Activated naive CD8-positive, alpha-beta T cell treated with anti-CD3 and anti-CD28 coated beads for 36 hours (primary cell): ENCODE results near the gene ATP1A3. TPM values are rescaled to one million over a fixed set of nuclear protein-coding genes. Genes with fewer than 3 reads are reported as not detected.
"Not testable (repeated sequence)": the region's sequence is repeated elsewhere in the genome, so short reads cannot be mapped to it uniquely, and the experiment has no call there.

Experiments used
- DNase-seq: peaks from one replicate; pipeline ENCODE4 v3.0.0; 2021
- H3K27ac Mint-ChIP-seq: one replicate; pipeline ENCODE4 v1.8.0; 2022; ENCODE audit warnings: mild to moderate bottlenecking, moderate library complexity, mixed read lengths
- H3K27me3 Mint-ChIP-seq: one replicate; pipeline ENCODE4 v1.8.0; 2022; ENCODE audit warnings: mild to moderate bottlenecking, mixed read lengths
- H3K36me3 Mint-ChIP-seq: one replicate; pipeline ENCODE4 v1.8.0; 2021; ENCODE audit warnings: mild to moderate bottlenecking, mixed read lengths
- H3K4me1 Mint-ChIP-seq: one replicate; pipeline ENCODE4 v1.8.0; 2021; ENCODE audit warnings: mixed read lengths
- H3K4me3 Mint-ChIP-seq: one replicate; pipeline ENCODE4 v1.8.0; 2022; ENCODE audit warnings: mild to moderate bottlenecking, moderate library complexity, mixed read lengths
- H3K9me3 Mint-ChIP-seq: one replicate; pipeline ENCODE4 v1.8.0; 2022; ENCODE audit warnings: mixed read lengths
- total RNA-seq, 2 experiments: library from RNA; stranded (reverse); gene quantifications; one replicate each; pipeline ENCODE4 v1.2.3, GENCODE V29; 2021

The ATP1A3 gene
- total RNA-seq, 2 experiments from 2014 or later, result 4.3 to 4.8 TPM

GRCh38 chr19:41997851-41998229 lies 3.8 kb upstream of the ATP1A3 start:
- no peak for DNase-seq
- Mint-ChIP-seq H3K9me3 (no peaks in the 10 kb centered on the region), H3K4me3 (no peak overlapping the region), H3K36me3 (no peaks in the 10 kb centered on the region), H3K4me1 (peaks cover 17% of the 10 kb centered on the region), H3K27ac (no peak overlapping the region), H3K27me3 (peaks cover 73% of the 10 kb centered on the region)

GRCh38 chr19:41997121-41997850 lies 3.3 kb upstream of the ATP1A3 start:
- no peaks in the 10 kb centered on the region for H3K36me3 Mint-ChIP-seq
- no peak overlapping the region for H3K4me3 Mint-ChIP-seq
- H3K27ac Mint-ChIP-seq, result no peak overlapping the region
- peaks cover 17% of the 10 kb centered on the region for H3K4me1 Mint-ChIP-seq
- H3K9me3 Mint-ChIP-seq, result no peaks in the 10 kb centered on the region
- peaks cover 72% of the 10 kb centered on the region for H3K27me3 Mint-ChIP-seq
- DNase-seq, result peak; percentile 58

- peaks cover 60% of the 10 kb centered on the region for H3K27me3 Mint-ChIP-seq
- no peaks in the 10 kb centered on the region for H3K36me3 Mint-ChIP-seq
- DNase-seq, result no peak
- no peak overlapping the region for H3K4me3 Mint-ChIP-seq
- no peaks in the 10 kb centered on the region for H3K9me3 Mint-ChIP-seq
- H3K27ac Mint-ChIP-seq, result no peak overlapping the region
- H3K4me1 Mint-ChIP-seq, result peaks cover 17% of the 10 kb centered on the region
Measured at GRCh38 chr19:41995959-41996797, 2.1 kb upstream of the ATP1A3 start.

GRCh38 chr19:41994994-41995958 lies 1.2 kb upstream of the ATP1A3 start:
- peaks cover 51% of the 10 kb centered on the region for H3K27me3 Mint-ChIP-seq
- peaks cover 17% of the 10 kb centered on the region for H3K4me1 Mint-ChIP-seq
- H3K9me3 Mint-ChIP-seq, result no peaks in the 10 kb centered on the region
- no peak overlapping the region for H3K27ac Mint-ChIP-seq
- DNase-seq, result no peak
- H3K4me3 Mint-ChIP-seq, result peak overlapping the region; percentile 7
- H3K36me3 Mint-ChIP-seq, result no peaks in the 10 kb centered on the region

- peak; percentile 30 for DNase-seq
Measured at GRCh38 chr19:41994521-41994971, 516 bp upstream of the ATP1A3 start.

GRCh38 chr19:41991925-41992569 lies 2.0 kb downstream of the ATP1A3 start:
- DNase-seq, H3K36me3 Mint-ChIP-seq, H3K27ac Mint-ChIP-seq, H3K9me3 Mint-ChIP-seq, H3K4me1 Mint-ChIP-seq, H3K4me3 Mint-ChIP-seq: not testable (repeated sequence)
- peaks cover 26% of the 10 kb centered on the region for H3K27me3 Mint-ChIP-seq

More at GRCh38 chr19:41994521-41994971, 516 bp upstream of the ATP1A3 start:
- Mint-ChIP-seq H3K27me3 (peaks cover 44% of the 10 kb centered on the region), H3K4me3 (peak overlapping the region; percentile 41), H3K9me3 (no peaks in the 10 kb centered on the region), H3K4me1 (peaks cover 17% of the 10 kb centered on the region), H3K36me3 (no peaks in the 10 kb centered on the region), H3K27ac (no peak overlapping the region)

GRCh38 chr19:41991025-41991424 lies 3.0 kb downstream of the ATP1A3 start:
- Mint-ChIP-seq H3K27me3 (peaks cover 16% of the 10 kb centered on the region), H3K36me3 (no peaks in the 10 kb centered on the region), H3K27ac (no peak overlapping the region), H3K9me3 (no peaks in the 10 kb centered on the region), H3K4me3 (no peak overlapping the region), H3K4me1 (peaks cover 6% of the 10 kb centered on the region)
- DNase-seq, result no peak

- Mint-ChIP-seq H3K36me3 (no peaks in the 10 kb centered on the region), H3K4me3 (no peak overlapping the region), H3K27ac (no peak overlapping the region), H3K9me3 (no peaks in the 10 kb centered on the region), H3K27me3 (peaks cover 12% of the 10 kb centered on the region), H3K4me1 (peaks cover 6% of the 10 kb centered on the region)
- DNase-seq, result no peak
Measured at GRCh38 chr19:41990615-41991014, 3.4 kb downstream of the ATP1A3 start.

- no peak overlapping the region for H3K27ac Mint-ChIP-seq
- peaks cover 6% of the 10 kb centered on the region for H3K27me3 Mint-ChIP-seq
- H3K4me3 Mint-ChIP-seq, result no peak overlapping the region
- no peaks in the 10 kb centered on the region for H3K36me3 Mint-ChIP-seq
- DNase-seq, result no peak
- no peaks in the 10 kb centered on the region for H3K9me3 Mint-ChIP-seq
- H3K4me1 Mint-ChIP-seq, result peaks cover 6% of the 10 kb centered on the region
Measured at GRCh38 chr19:41990028-41990427, 4.0 kb downstream of the ATP1A3 start.

- Mint-ChIP-seq H3K9me3 (no peaks in the 10 kb centered on the region), H3K27me3 (no peaks in the 10 kb centered on the region), H3K27ac (no peak overlapping the region), H3K36me3 (no peaks in the 10 kb centered on the region), H3K4me1 (peaks cover 4% of the 10 kb centered on the region), H3K4me3 (no peak overlapping the region)
- DNase-seq, result no peak
Measured at GRCh38 chr19:41988947-41989346, 5.1 kb downstream of the ATP1A3 start.

- H3K9me3 Mint-ChIP-seq, result no peaks in the 10 kb centered on the region
- H3K27ac Mint-ChIP-seq, result no peak overlapping the region
- H3K4me3 Mint-ChIP-seq, result no peak overlapping the region
- H3K4me1 Mint-ChIP-seq, result no peaks in the 10 kb centered on the region
- H3K27me3 Mint-ChIP-seq, result no peaks in the 10 kb centered on the region
- H3K36me3 Mint-ChIP-seq, result no peaks in the 10 kb centered on the region
- no peak for DNase-seq
Measured at GRCh38 chr19:41987141-41987860, 6.7 kb downstream of the ATP1A3 start.

- DNase-seq, result no peak
- Mint-ChIP-seq H3K4me1 (no peaks in the 10 kb centered on the region), H3K27ac (no peak overlapping the region), H3K27me3 (no peaks in the 10 kb centered on the region), H3K36me3 (peaks cover 2% of the 10 kb centered on the region), H3K4me3 (no peak overlapping the region), H3K9me3 (no peaks in the 10 kb centered on the region)
Measured at GRCh38 chr19:41984961-41985360, 9.1 kb downstream of the ATP1A3 start.

GRCh38 chr19:41981724-41982123 lies 12.3 kb downstream of the ATP1A3 start:
- H3K4me1 Mint-ChIP-seq, result no peaks in the 10 kb centered on the region
- no peak for DNase-seq
- no peaks in the 10 kb centered on the region for H3K9me3 Mint-ChIP-seq
- H3K4me3 Mint-ChIP-seq, result no peak overlapping the region
- peaks cover 4% of the 10 kb centered on the region for H3K36me3 Mint-ChIP-seq
- no peak overlapping the region for H3K27ac Mint-ChIP-seq
- no peaks in the 10 kb centered on the region for H3K27me3 Mint-ChIP-seq

- no peaks in the 10 kb centered on the region for H3K27me3 Mint-ChIP-seq
- H3K4me1 Mint-ChIP-seq, result no peaks in the 10 kb centered on the region
- peaks cover 4% of the 10 kb centered on the region for H3K36me3 Mint-ChIP-seq
- H3K27ac Mint-ChIP-seq, result no peak overlapping the region
- DNase-seq, result no peak
- H3K9me3 Mint-ChIP-seq, result no peaks in the 10 kb centered on the region
- H3K4me3 Mint-ChIP-seq, result no peak overlapping the region
Measured at GRCh38 chr19:41978470-41978869, 15.6 kb downstream of the ATP1A3 start.
